ENCODE data around the gene TCERG1L.

The TCERG1L gene

GRCh38 chr10:131314799-131315198 is 3.3 kb upstream of the TCERG1L start:
- no peak for DNase-seq

- no peak for DNase-seq
Measured at GRCh38 chr10:131314148-131314547, 2.6 kb upstream of the TCERG1L start.

GRCh38 chr10:131313377-131313776 is 1.9 kb upstream of the TCERG1L start:
- no peak for DNase-seq

- no peak for DNase-seq
Measured at GRCh38 chr10:131312478-131312836, 936 bp upstream of the TCERG1L start.

- no peak for DNase-seq
Measured at GRCh38 chr10:131311402-131311660, 190 bp downstream of the TCERG1L start.

DNA sequence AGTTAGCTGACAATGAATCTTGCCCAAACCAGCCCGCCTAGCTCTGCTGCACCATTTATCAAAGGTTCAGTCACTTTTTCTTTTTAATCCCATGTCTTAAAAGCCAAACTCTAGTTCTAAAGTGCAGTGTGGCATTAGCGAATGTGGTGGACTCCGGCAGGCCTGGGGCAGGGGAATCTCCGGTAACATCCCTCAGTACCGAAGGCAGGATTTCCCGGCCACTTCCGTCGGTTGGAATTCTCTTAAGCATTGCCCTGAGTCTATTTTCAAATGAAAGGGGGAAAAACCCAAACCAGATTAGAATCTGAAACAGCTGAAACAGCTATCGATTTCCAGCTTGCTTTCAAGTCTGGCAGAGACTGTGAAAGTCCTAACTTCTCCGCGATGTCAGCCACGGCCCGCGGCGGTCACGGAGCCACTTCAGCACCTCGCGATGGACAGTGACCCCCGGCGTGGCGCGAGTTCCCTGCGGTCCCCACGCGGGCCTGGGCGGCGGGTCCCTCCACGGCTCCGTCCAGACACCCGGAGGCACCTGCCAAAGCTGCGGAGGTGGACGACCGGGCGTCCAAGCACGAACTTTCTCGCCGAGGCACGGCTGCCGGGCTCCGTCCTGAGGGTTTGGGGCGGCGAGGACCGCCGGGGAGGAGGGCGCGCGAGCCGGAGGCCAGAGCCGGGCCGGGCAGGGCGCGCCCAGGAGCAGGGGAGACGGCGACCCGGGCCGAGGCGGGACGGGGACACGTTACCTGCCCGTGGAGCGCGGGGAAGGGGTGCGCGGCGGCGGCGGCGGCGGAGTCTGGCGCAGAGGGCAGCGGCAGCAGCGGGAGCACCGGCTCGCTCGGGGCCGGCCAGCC is 745 bp downstream of the TCERG1L start:
- DNase-seq = no peak

GRCh38 chr10:131310142-131310541 is 1.4 kb downstream of the TCERG1L start:
- no peak for DNase-seq

DNA sequence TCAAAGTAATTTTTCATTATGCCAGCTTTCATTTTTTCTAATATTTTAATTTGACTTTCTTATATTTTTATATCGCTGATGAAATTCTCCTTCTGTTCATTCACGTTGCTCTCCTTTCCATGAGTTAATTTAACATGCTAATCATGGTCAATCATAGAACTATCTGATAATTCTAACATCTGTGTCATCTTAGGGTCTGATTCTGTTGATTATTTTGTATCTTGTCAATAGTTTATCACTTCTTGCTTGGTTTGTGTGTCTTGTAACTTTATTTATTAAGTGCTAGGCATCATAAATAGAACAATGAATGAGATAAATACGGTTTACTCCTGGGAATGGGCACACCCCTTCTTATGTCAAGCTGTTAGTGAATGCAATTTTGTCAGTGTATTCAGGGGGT is 11.0 kb downstream of the TCERG1L start:
- no peak for DNase-seq

GRCh38 chr10:131290781-131291180 is 20.7 kb downstream of the TCERG1L start:
- no peak for DNase-seq

DNA sequence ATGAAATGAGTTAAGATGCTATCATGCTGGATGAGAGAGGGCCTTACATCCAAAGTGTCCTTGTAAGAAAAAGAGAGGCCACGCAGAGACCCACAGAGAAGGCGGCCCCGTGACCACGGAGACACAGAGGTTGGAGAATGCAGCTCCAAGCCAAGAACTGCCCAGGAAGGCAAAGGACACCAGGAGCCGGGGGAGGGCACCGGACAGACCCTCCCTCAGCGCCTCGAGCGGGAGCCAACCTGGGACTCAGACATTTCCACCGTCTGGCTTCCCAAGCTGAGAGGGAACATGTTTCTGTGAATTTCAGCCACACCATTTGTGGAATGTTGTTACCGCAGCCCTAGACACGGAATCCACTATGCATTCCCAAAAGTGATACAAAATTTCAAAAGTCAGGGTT is 22.9 kb downstream of the TCERG1L start:
- no peak for DNase-seq

DNA sequence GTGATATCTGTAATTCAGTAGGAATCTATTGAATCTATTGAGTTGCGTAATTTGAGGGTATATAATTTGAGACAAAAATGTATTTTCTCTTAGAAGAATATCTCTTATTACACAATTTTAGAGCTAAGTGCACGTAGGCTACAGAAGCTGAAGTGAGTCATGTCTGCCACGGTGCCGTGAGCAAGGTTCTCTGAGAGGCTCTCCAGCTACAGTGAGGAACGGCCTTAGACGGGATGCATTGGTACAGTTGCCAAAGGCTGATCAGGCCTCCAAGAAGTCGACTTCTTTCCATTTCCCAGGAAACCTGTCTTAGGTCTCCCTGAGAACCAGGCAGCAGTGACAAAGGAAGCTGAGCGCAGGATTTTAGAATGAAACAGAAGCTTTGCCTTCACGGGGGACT is 28.6 kb downstream of the TCERG1L start:
- no peak for DNase-seq

DNA sequence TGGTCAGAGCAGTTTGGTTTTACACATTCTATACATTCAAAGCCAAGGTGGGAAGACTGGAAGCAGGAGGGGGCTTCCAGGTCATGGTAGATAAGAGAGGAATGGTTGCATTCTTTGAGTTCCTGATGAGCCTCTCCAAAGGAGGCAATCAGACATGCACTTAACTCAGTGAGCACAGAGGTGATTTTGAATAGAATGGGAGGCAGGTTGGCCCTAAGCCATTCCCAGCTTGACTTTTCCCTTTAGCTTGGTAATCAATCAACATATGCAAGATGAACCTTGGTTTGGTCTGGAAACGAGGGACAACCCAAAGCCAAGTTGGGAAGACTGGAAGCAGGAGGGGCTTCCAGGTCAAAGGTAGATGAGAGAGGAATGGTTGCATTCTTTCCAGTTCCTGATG is 31.4 kb downstream of the TCERG1L start:
- no peak for DNase-seq

DNA sequence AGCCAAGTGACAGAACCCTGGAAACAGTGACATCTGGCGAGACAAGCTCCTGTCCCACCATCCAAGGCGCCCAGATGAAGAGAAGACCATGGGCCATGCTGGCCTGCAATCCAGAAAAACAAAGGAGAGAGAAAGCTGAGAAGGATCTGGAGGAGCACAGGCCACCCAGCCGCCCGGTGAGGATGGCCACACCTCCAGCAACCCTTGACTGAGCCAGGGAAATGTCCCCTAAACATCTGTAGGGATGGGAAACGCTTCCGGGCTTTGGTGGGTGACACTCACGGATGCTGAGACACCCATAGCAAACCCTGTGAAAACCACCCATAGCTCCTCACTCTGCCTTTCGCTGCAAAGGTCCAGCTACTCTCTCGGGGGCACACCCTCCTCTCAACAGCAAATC is 32.0 kb downstream of the TCERG1L start:
- DNase-seq = no peak

- DNase-seq = no peak
Measured at GRCh38 chr10:131277969-131278368, 33.6 kb downstream of the TCERG1L start.

DNA sequence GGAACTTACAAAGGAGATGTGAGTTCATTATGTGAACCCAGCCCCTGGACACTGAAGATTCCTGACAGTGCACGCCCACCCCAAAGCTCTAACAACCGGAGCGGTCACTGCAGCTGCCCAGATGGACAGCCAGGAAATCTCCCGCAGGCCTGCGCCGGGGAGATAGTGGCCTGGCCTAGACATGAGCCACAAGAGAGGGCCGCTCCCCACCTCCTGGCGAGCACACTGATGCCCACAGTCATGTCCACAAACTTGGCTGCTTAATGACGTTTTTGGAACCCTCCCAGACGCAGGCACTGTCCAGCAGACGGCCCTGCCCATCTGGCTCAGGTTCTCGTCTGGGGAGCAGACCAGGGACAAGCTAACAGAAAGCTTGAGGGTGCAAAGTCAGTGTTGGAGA is 34.2 kb downstream of the TCERG1L start:
- DNase-seq = no peak

DNA sequence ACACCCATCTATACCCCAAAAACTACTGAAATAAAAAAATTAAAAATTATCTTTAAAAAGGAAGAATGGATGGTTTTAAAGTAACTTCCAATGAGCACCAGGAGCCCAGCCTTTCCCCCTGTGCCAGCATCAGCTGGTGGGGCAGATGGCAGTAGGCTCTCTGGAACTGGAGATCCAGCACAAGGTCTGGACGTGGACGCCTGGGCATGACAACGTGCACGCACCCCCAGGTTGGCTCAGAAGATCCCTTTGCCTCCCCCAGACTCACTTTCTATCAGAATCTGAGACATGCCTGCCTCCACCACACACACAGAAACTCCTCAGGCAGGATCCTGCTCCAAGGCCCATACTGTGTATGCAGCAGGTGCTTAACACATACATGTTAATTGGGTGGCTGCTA is 35.8 kb downstream of the TCERG1L start:
- DNase-seq = no peak

- no peak for DNase-seq
Measured at GRCh38 chr10:131274883-131275282, 36.6 kb downstream of the TCERG1L start.

DNA sequence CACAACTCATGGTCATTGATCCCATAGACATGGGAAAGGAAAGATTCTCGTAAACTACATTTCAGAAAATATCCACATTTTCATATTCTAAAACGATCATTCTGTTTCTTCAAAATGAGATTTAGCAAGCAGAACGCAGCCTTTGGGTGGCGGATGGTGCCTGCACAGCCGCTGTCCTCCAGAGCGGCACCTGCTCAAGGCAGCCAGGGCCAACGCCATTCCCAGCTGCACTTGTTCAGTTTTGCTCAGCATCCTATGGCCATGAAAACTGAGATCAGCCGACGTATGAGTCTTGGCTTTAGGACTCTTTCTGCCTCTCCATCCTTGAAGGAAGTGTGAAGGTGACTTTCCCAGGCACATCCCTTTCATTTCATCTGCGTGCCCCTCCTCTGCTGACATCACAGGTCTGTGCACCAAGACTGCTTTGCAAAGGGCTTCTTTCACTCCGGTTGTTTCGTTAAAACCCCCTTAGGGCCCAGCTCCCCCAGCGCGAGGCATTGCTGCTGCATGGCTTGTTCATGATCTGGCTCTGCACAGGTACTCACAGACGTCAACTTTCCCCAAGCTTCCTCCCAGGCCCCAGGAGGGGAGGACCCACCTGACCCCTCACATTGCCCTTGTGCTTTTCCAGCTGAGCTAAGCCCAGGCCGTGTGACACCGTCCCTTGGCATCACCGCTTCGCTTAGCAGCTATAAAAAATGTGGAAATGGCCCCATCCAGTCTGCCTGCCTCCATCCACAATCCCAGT is 37.2 kb downstream of the TCERG1L start:
- no peak for DNase-seq

DNA sequence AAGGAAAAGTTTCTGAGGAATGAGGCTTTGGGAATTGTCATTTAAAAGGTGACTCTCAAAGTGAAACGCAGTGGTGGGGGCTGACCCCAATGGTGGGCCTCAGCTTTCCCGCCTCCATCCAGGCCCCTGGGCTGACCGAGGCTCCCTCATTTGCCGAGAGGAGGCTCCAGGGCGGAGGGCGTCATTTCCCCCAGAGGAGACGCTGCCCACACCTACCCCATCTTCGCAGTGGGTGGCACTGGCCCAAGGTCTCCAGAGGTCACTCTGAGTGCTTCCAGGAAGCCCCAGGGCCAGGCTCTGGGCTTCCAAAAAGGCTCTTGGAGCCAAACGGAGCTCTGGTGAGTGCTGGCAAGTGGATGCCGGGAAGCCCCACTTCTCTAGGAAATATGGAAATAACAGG is 38.0 kb downstream of the TCERG1L start:
- DNase-seq = no peak

DNA sequence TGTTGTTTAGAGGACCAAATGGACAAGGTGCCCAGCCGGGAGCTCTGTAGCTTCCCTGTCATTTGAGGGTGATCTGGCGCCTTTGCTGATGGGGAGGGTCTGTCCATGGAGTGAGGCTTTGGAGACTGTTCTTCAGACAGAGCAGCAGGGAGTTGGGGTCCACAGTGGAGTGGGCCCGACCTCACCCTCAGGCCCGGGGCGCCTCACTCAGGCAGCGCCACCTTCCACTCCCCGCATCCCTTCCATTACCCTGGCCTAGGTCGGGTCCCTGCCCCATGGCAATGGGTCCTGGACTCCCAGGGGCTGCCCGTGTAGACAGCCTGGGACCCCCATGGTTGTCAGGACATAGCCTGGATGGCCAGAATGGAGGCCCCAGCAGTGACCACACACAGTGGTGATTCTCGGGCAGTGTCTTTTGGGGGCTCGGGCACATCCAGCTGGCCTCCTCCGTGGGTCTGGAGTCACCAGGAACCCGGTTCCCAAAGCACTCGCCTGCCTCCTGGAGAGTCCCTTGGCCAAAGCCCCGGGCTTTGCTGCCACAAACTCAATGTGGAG is 38.5 kb downstream of the TCERG1L start:
- DNase-seq = no peak

GRCh38 chr10:131271966-131272365 is 39.6 kb downstream of the TCERG1L start:
- DNase-seq = no peak

- DNase-seq = no peak
Measured at GRCh38 chr10:131271195-131271880, 40.2 kb downstream of the TCERG1L start.

GRCh38 chr10:131270461-131271190 is 40.9 kb downstream of the TCERG1L start:
- DNase-seq = no peak

Measured in CD4-positive, alpha-beta T cell treated with Interleukin-10 for 1 hour (primary cell).